Fibroblast of the conjunctiva (primary cell): ENCODE data around the gene HMBS.
A peak's percentile ranks its signal among the peaks of the same experiment; 100 is the strongest.
"Not testable (repeated sequence)": the region's sequence is repeated elsewhere in the genome, so short reads cannot be mapped to it uniquely, and the experiment has no call there.

ENCODE experiments used
- DNase-seq: peaks from one replicate; pipeline ENCODE4 v3.0.0-alpha.2; 2010; ENCODE audit warnings: low read depth

The HMBS gene

DNA sequence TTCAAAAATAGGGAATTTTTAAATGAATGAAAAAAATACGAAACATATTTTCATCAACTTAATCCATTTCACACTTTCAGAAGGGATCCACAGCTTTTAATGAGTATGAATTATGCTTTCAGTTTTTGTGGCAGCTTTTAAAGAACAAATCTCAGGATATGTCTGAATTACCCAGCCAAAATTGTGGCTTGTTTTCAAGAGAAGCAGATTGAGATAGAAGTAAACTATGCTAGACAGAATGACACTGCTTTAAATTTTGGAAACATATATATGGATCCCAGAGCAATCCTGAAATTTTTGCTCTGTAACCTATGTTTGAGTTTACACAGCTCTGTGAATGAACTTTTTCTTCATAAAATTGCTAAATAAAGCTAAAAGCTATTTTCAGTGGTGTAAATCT lies 34.3 kb downstream of the HMBS start:
- no peak for DNase-seq

DNA sequence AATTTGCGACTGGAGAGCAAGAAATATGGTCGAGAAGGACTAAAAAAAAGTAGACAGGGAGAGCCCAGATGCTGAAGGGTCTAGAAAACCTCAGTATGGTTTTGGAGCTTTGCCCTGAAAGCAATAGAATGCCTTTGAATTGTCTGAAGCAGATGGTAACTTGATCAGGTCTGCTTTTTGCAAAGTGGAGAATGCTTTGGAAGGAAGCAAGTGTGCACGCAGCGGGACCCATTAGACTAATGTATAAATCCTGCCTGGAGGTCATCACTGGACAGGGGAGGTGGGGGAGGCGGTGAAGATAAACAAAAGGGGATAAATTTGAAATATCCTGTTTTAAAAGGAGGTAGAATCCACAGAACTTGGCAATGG lies 35.9 kb downstream of the HMBS start:
- peak; percentile 29 for DNase-seq

DNA sequence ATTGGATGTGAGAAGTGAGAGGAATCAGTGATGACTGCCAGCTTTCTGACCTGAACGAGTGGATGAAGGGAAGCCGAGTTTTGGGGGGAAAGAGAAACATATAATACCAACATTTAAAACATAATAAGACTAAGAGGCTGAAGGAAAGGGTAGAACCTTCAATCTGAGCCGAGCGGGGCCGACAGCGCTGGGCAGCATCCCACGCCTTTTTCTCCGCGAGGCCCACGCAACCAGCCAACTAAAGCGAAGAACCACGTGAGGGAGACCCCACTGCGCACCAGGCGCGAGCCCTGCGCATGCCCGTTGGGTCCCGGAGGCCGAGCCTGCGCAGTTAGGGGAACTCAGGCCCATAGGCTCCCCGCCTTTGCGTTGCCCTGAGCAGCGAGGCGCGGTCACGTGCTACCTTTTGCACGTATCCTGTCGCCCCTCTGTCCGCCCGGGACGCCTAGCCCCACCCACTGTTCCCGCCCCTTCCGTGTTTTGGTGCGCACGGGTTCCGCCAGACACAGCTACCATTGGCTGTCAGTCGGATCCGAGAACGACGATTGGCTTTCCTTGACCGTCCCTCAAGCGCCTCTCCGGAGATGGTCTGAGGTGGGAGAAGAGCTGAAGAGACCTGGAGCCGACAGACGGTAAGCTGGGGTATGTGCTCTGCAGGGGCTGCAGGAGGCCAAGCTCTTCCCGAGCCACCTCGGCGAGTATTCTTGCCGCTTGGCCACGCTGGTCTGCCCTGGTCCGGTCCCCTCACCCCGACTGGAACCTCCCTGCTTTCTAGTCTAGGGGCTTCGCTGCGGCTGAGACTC lies 36.5 kb downstream of the HMBS start, which contains the start of gene HINFP:
Gene HINFP (plus strand): TSS at position 573 of the 803 bp plus-strand sequence. CDS start 5,365 bp downstream, outside the sequence.
- DNase-seq = peak; percentile 97

DNA sequence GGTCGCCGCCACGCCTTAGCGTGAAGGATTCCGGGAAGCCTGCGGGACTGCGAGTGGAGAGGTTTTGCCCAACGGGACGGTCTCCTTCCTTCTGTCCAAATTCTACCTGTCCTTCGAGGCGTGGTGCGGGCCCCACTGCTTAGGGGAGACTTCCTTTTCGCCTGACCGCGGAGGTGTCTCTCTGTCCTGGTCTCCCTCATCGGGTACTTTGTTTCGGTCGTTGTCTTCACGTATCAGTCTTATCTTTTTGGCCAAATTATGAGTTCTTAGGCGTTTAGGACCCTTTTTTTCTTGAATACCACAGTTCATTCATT lies 37.1 kb downstream of the HMBS start:
- no peak for DNase-seq

DNA sequence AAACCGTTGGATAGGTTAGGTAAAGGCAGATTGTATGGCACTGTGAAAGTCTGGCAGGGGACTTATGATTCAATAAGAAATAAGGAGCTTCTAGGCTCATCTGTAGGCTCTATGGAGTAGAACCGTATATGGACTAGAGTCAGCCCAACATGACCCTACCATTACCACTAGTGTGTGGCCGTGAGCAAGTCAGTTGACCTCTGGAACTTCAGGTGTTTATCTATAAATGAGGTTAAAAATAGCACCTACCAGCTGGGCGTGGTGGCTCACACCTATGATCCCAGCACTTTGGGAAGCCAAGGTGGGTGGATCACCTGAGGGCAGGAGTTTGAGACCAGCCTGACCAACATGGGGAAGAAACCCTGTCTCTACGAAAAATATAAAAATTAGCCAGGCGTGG lies 41.1 kb downstream of the HMBS start:
- no peak for DNase-seq

DNA sequence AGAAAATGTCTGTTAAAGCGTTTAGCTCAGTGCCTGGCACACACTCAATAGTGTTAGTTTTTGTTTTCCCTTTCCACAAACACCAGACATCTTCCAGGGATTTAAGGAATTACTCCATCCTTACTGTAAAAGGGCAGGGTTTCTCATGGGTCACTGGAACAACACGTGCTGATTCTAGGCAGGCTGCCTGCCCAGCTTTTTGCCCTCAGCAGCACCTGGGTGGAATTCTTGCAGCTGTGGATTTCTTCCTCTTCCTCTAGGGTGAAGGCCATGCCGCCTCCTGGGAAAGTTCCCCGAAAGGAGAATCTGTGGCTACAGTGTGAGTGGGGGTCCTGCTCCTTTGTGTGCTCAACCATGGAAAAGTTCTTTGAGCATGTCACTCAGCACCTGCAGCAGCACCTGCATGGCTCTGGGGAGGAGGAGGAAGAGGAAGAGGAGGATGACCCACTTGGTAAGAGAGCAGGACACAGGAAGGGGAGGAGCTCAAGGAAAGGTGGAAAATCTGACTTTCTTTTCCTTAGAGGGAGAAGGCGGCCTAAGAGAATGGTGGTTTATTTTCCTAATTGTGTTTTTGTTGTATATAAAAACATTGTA lies 42.1 kb downstream of the HMBS start:
- DNase-seq = no peak

DNA sequence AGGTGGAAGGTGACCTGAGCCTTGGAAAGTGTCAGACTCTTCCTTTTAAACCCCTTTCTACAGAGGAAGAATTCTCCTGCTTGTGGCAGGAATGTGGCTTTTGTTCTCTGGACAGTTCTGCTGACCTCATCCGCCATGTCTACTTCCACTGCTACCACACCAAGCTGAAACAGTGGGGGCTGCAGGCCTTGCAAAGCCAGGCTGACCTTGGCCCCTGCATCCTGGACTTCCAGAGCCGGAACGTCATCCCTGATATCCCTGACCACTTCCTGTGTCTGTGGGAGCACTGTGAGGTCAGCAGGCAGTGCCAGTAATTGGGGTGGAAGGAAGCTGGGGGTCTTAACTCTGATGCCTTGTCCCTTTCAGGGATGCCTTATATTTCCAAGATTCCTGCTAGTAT lies 46.0 kb downstream of the HMBS start:
- no peak for DNase-seq

DNA sequence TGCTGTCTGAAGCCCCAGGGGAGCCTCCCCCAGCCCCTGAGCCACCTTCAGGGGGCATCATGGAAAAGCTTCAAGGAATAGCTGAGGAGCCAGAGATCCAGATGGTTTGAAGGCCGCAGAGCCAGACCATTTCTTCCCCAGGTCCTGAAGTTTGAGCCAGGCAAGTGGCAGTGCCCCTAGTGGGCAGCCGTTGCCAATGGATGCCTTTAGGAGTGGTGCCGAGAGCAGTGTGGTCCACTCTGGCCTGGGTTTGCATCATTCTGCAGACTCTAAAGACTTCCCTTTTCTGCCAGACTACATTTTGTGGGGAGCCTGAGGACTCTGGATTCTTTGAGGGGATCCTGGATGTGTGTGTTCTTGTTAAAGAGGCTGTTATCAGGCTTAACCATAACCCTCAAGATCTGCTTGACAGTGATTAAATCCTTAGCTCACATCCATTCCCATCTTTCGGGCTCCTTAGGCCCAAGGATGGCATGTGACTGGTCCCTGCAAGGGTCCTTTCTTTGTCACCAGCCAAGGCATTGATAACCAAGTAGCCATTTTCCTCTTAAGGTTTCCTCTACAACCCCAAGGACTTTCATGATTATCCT lies 49.8 kb downstream of the HMBS start:
- no peak for DNase-seq

DNA sequence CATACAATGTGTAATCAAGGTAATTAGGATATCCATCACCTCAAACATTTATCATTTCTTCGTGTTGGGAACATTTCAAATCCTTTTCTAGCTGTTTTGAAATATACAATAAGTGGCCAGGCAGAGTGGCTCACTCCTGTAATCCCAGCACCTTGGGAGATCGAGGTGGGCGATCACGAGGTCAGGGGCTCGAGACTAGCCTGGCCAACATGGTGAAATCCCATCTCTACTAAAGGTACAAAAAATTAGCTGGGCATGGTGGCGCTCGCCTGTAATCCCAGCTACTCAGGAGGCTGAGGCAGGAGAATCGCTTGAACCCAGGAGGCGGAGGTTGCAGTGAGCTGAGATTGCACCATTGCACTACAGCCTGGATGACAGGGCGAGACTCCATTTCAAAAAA lies 54.6 kb downstream of the HMBS start:
- DNase-seq = not testable (repeated sequence)
